ENCODE results near the gene ZNF768. TPM values are rescaled to one million over a fixed set of nuclear protein-coding genes. Genes with fewer than 3 reads are reported as not detected.

The ZNF768 gene
- total RNA-seq, 1 donor from 2014 or later: 25.8 TPM

GRCh38 chr16:30532285-30533145 lies 6.1 kb upstream of the ZNF768 start:
- intact Hi-C loops (cut with DNase I): no loop called here
- Histone ChIP-seq H3K27ac (no peak overlapping the region), H3K4me1 (peaks cover 29% of the 10 kb centered on the region), H3K9me3 (no peaks in the 10 kb centered on the region), H3K27me3 (no peaks in the 10 kb centered on the region), H3K4me3 (no peak overlapping the region), H3K36me3 (peaks cover 18% of the 10 kb centered on the region)
- DNase-seq (no peak), ATAC-seq (no peak)
- TF ChIP-seq CTCF (IDR thresholded peaks at IDR 0.05): no peak

- Histone ChIP-seq H3K4me1 (peaks cover 28% of the 10 kb centered on the region), H3K27ac (peak overlapping the region; percentile 24)
- intact Hi-C loops (cut with DNase I): no loop called here
Measured at GRCh38 chr16:30530163-30531037, 4.0 kb upstream of the ZNF768 start.

GRCh38 chr16:30528799-30529457 lies 2.6 kb upstream of the ZNF768 start:
- ATAC-seq (no peak), DNase-seq (no peak)
- TF ChIP-seq CTCF (IDR thresholded peaks at IDR 0.05): no peak
- Histone ChIP-seq H3K4me1 (peaks cover 28% of the 10 kb centered on the region), H3K4me3 (no peak overlapping the region), H3K36me3 (peaks cover 18% of the 10 kb centered on the region), H3K9me3 (no peaks in the 10 kb centered on the region), H3K27me3 (no peaks in the 10 kb centered on the region), H3K27ac (peak overlapping the region; percentile 99)
- intact Hi-C loops (cut with DNase I): no loop called here

More at GRCh38 chr16:30530163-30531037, 4.0 kb upstream of the ZNF768 start:
- H3K27me3 ChIP-seq: no peaks in the 10 kb centered on the region
- ATAC-seq (no peak), DNase-seq (no peak)
- H3K9me3 ChIP-seq: no peaks in the 10 kb centered on the region
- peaks cover 18% of the 10 kb centered on the region for H3K36me3 ChIP-seq
- TF ChIP-seq CTCF (IDR thresholded peaks at IDR 0.05): no peak
- no peak overlapping the region for H3K4me3 ChIP-seq

- Histone ChIP-seq H3K27me3 (no peaks in the 10 kb centered on the region), H3K27ac (peak overlapping the region; percentile 99), H3K4me1 (peaks cover 22% of the 10 kb centered on the region), H3K9me3 (no peaks in the 10 kb centered on the region), H3K36me3 (peaks cover 18% of the 10 kb centered on the region), H3K4me3 (peak overlapping the region; percentile 88)
- ATAC-seq: no peak
- TF ChIP-seq CTCF (IDR thresholded peaks at IDR 0.05): no peak
- intact Hi-C loops (cut with DNase I): no loop called here
- no peak for DNase-seq
Measured at GRCh38 chr16:30527635-30528178, 1.3 kb upstream of the ZNF768 start.
